Measurements from ENCODE around the gene GTPBP8. TPM values are rescaled to one million over a fixed set of nuclear protein-coding genes. Genes with fewer than 3 reads are reported as not detected.

The GTPBP8 gene
- total RNA-seq, 2 donors from 2014 or later = 12.4 to 18.7 TPM

DNA sequence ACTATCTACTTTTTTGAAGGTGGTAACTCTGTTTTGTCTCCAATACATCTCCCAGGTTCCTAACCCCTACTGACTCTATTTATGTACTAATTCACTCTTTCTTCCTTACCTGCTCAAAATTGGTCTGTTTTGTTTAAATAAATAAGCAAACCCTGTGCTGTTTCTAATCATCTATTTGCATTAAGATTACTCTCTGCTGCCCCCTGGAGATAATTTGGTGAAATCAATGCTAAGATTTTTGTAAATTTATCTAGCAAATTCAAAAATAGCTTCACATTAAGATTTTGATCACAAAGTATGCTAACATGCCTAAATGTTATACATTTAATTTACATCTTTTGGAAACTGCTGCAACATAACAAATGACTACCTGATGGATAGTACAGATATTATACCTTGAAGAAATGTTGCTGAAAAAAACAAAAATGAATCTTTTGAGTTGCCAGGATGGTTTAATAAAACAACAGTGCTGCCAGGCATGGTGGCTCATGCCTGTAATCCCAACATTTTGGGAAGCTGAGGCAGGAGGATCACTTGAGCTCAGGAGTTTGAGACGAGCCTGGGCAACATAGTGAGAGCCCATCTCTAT is 11.4 kb upstream of the GTPBP8 start:
- H3K36me3 ChIP-seq = no peaks in the 10 kb centered on the region
- no peak overlapping the region for H3K27ac ChIP-seq
- H3K9me3 ChIP-seq = no peaks in the 10 kb centered on the region
- TF ChIP-seq, protein P1, sequence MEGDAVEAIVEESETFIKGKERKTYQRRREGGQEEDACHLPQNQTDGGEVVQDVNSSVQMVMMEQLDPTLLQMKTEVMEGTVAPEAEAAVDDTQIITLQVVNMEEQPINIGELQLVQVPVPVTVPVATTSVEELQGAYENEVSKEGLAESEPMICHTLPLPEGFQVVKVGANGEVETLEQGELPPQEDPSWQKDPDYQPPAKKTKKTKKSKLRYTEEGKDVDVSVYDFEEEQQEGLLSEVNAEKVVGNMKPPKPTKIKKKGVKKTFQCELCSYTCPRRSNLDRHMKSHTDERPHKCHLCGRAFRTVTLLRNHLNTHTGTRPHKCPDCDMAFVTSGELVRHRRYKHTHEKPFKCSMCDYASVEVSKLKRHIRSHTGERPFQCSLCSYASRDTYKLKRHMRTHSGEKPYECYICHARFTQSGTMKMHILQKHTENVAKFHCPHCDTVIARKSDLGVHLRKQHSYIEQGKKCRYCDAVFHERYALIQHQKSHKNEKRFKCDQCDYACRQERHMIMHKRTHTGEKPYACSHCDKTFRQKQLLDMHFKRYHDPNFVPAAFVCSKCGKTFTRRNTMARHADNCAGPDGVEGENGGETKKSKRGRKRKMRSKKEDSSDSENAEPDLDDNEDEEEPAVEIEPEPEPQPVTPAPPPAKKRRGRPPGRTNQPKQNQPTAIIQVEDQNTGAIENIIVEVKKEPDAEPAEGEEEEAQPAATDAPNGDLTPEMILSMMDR (IDR thresholded peaks at IDR 0.05) = peak; percentile 22 to 68 (median 64)
- TF ChIP-seq POLR2AphosphoS5 (IDR thresholded peaks at IDR 0.05) (no peak), POLR2A (IDR thresholded peaks at IDR 0.05) (no peak)
- H3K4me1 ChIP-seq (replicated peaks) = no peaks in the 10 kb centered on the region
- DNase-seq (ENCODE audit: low spot score) = no peak
- intact Hi-C loops (cut with DNase I) = loop anchor here (5.0 kb wide), 1 partner anchor 337 kb away; the partner anchor contains the start of gene CCDC80
- H3K4me3 ChIP-seq = no peak overlapping the region
- H3K27me3 ChIP-seq (replicated peaks; ENCODE audit: insufficient read depth) = no peaks in the 10 kb centered on the region
- WGBS = 60% methylated on average over 1 of the region's 1 CpG

- no peaks in the 10 kb centered on the region for H3K27me3 ChIP-seq (replicated peaks; ENCODE audit: insufficient read depth)
- H3K27ac ChIP-seq = no peak overlapping the region
- no peak for DNase-seq (ENCODE audit: low spot score)
- WGBS = 39% methylated on average over 1 of the region's 1 CpG
- H3K36me3 ChIP-seq = no peaks in the 10 kb centered on the region
- intact Hi-C loops (cut with DNase I) = loop anchor here (5.0 kb wide), 1 partner anchor 398 kb away; no protein-coding TSS in a partner anchor
- no peak overlapping the region for H3K4me3 ChIP-seq
- H3K4me1 ChIP-seq (replicated peaks) = no peaks in the 10 kb centered on the region
- TF ChIP-seq POLR2AphosphoS5 (IDR thresholded peaks at IDR 0.05) (no peak), POLR2A (IDR thresholded peaks at IDR 0.05) (no peak)
- TF ChIP-seq, protein P1 (IDR thresholded peaks at IDR 0.05) = no peak
- H3K9me3 ChIP-seq = no peaks in the 10 kb centered on the region
Observed at GRCh38 chr3:112980080-112980479, 10.7 kb upstream of the GTPBP8 start.

DNA sequence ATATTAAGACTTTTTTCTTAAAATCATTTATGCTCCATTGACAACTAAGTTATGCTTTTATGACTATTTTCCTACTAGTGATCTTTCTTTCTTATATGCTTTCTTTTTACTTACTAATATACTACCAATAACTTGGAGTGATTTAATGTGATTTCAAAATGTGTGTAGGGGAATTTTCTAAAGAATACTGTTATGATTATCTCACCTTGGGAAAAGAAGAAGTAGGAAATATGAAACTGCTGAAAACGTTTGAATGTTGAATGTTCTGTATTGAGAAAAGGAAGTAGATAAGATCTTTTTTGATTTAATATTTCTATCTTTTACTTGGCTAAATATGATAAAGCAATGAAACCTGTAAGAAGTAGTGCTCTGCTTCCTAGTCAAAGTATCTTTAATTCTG is 8.1 kb upstream of the GTPBP8 start:
- no peaks in the 10 kb centered on the region for H3K4me1 ChIP-seq (replicated peaks)
- H3K27ac ChIP-seq = no peak overlapping the region
- intact Hi-C loops (cut with DNase I) = loop anchor here (5.0 kb wide), 1 partner anchor 400 kb away; no protein-coding TSS in a partner anchor
- no peaks in the 10 kb centered on the region for H3K27me3 ChIP-seq (replicated peaks; ENCODE audit: insufficient read depth)
- TF ChIP-seq, protein P1 (IDR thresholded peaks at IDR 0.05) = no peak
- no peak for TF ChIP-seq POLR2A (IDR thresholded peaks at IDR 0.05)
- H3K9me3 ChIP-seq = no peaks in the 10 kb centered on the region
- 16% methylated on average over 1 of the region's 1 CpG for WGBS
- H3K36me3 ChIP-seq = no peaks in the 10 kb centered on the region
- no peak overlapping the region for H3K4me3 ChIP-seq
- no peak for DNase-seq (ENCODE audit: low spot score)

DNA sequence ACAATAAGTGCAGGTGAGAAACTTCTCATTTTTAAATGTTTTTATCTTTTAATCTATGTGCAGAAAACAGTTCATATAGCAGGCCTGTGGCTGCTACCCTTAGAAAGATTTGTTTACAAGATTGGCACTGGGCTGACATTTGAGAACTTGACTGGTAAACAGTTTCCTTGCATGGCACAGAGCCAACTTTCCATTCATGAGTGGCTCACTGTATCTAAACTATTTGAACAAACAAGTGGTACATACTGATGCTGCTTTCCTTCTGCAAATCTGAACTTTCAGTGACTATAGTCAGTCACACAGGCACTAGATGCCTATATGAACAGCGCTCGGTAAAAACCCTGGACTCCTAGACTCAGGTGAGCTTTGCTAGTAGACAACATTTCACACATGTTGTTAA is 6.3 kb upstream of the GTPBP8 start:
- WGBS = 82% methylated on average over 2 of the region's 2 CpGs
- no peak overlapping the region for H3K27ac ChIP-seq
- no peaks in the 10 kb centered on the region for H3K4me1 ChIP-seq (replicated peaks)
- intact Hi-C loops (cut with DNase I) = loop anchor here (5.0 kb wide), 1 partner anchor 402 kb away; no protein-coding TSS in a partner anchor
- no peak overlapping the region for H3K4me3 ChIP-seq
- DNase-seq (ENCODE audit: low spot score) = peak; percentile 46
- H3K27me3 ChIP-seq (replicated peaks; ENCODE audit: insufficient read depth) = no peaks in the 10 kb centered on the region
- TF ChIP-seq POLR2AphosphoS5 (IDR thresholded peaks at IDR 0.05) (no peak), POLR2A (IDR thresholded peaks at IDR 0.05) (no peak)
- TF ChIP-seq, protein P1 (IDR thresholded peaks at IDR 0.05) = no peak
- no peaks in the 10 kb centered on the region for H3K9me3 ChIP-seq
- no peaks in the 10 kb centered on the region for H3K36me3 ChIP-seq

GRCh38 chr3:112987710-112988334 is 3.0 kb upstream of the GTPBP8 start:
- Histone ChIP-seq H3K4me3 (no peak overlapping the region), H3K9me3 (no peaks in the 10 kb centered on the region), H3K36me3 (no peaks in the 10 kb centered on the region), H3K27ac (no peak overlapping the region), H3K4me1 (replicated peaks) (no peaks in the 10 kb centered on the region), H3K27me3 (replicated peaks; ENCODE audit: insufficient read depth) (no peaks in the 10 kb centered on the region)
- TF ChIP-seq POLR2A (IDR thresholded peaks at IDR 0.05) = no peak
- TF ChIP-seq, protein P1 (IDR thresholded peaks at IDR 0.05) = no peak
- TF ChIP-seq POLR2AphosphoS5 (IDR thresholded peaks at IDR 0.05) = no peak
- no peak for DNase-seq (ENCODE audit: low spot score)
- 90% methylated on average over 9 of the region's 9 CpGs for WGBS
- intact Hi-C loops (cut with DNase I) = no loop called here

All from prostate gland (tissue), 2 donors.